ENCODE data around the gene BICD2. TPM values are rescaled to one million over a fixed set of nuclear protein-coding genes. Genes with fewer than 3 reads are reported as not detected.

BICD2 gene
- total and polyA plus RNA-seq, 10 donors: 9.4 to 55.7 (median 35.9) TPM

- 40 to 82% (median 73%) methylated on average over 3 to 8 of the region's 8 CpGs for WGBS, 5 donors
- Histone ChIP-seq H3K36me3 (no peaks in the 10 kb centered on the region), H3K9me3 (peaks cover 0 to 6% (median 2%) of the 10 kb centered on the region in 8 donors), H3K27ac (peak overlapping the region in 2 of 8 donors; percentile 37 to 100), H3K4me3 (no peak overlapping the region), H3K27me3 (replicated peaks in 1 of 7) (no peaks in the 10 kb centered on the region), H3K4me1 (peaks cover 34 to 82% (median 55%) of the 10 kb centered on the region in 6 donors)
- intact Hi-C loops (cut with DNase I; ENCODE audit: low total_unique reads): no loop called here
- TF ChIP-seq POLR2AphosphoS5 (IDR thresholded peaks at IDR 0.05) (peak in 1 of 3 donors; percentile 35), POLR2A (IDR thresholded peaks at IDR 0.05) (no peak)
- peak; percentile 73 for DNase-seq
These were observed 4.6 kb downstream of the BICD2 start for GRCh38 chr9:92760070-92760469.

- peaks cover 0 to 8% (median 2%) of the 10 kb centered on the region in 8 donors for H3K9me3 ChIP-seq
- H3K4me1 ChIP-seq: peaks cover 34 to 89% (median 59%) of the 10 kb centered on the region in 6 donors
- DNase-seq: peak; percentile 52
- TF ChIP-seq CTCF (IDR thresholded peaks at IDR 0.05 in 8 of 11, conservative IDR thresholded peaks at IDR 0.05 in 3 of 11): no peak
- TF ChIP-seq POLR2AphosphoS5 (IDR thresholded peaks at IDR 0.05): no peak
- TF ChIP-seq POLR2A (IDR thresholded peaks at IDR 0.05): no peak
- no peaks in the 10 kb centered on the region for H3K36me3 ChIP-seq
- H3K27me3 ChIP-seq (replicated peaks in 1 of 7): no peaks in the 10 kb centered on the region
- intact Hi-C loops (cut with DNase I; ENCODE audit: low total_unique reads): no loop called here
- 64 to 87% (median 76%) methylated on average over 2 of the region's 2 CpGs for WGBS, 5 donors
- H3K27ac ChIP-seq: peak overlapping the region in 3 of 8 donors; percentile 30 to 100 (median 37)
- H3K4me3 ChIP-seq: no peak overlapping the region
These were observed 5.2 kb downstream of the BICD2 start for GRCh38 chr9:92759446-92759845.

GRCh38 chr9:92756792-92757191 is 7.8 kb downstream of the BICD2 start:
- TF ChIP-seq POLR2A (IDR thresholded peaks at IDR 0.05): no peak
- no peak for TF ChIP-seq POLR2AphosphoS5 (IDR thresholded peaks at IDR 0.05)
- no peak for TF ChIP-seq CTCF (IDR thresholded peaks at IDR 0.05 in 8 of 11, conservative IDR thresholded peaks at IDR 0.05 in 3 of 11)
- Histone ChIP-seq H3K27me3 (replicated peaks in 1 of 7) (no peaks in the 10 kb centered on the region), H3K9me3 (peaks cover 0 to 8% (median 2%) of the 10 kb centered on the region in 8 donors), H3K36me3 (peaks cover 0 to 3% (median 0%) of the 10 kb centered on the region in 6 donors), H3K27ac (no peak overlapping the region), H3K4me1 (peaks cover 23 to 94% (median 65%) of the 10 kb centered on the region in 6 donors), H3K4me3 (no peak overlapping the region)
- 80 to 98% (median 93%) methylated on average over 9 of the region's 9 CpGs for WGBS, 5 donors
- DNase-seq: peak; percentile 29
- intact Hi-C loops (cut with DNase I; ENCODE audit: low total_unique reads): no loop called here

- WGBS, 5 donors: 80 to 91% (median 85%) methylated on average over 11 of the region's 11 CpGs
- H3K4me3 ChIP-seq: no peak overlapping the region
- no peaks in the 10 kb centered on the region for H3K27me3 ChIP-seq (replicated peaks in 1 of 7)
- H3K36me3 ChIP-seq: peaks cover 0 to 3% (median 0%) of the 10 kb centered on the region in 6 donors
- intact Hi-C loops (cut with DNase I; ENCODE audit: low total_unique reads): no loop called here
- H3K4me1 ChIP-seq: peaks cover 9 to 94% (median 60%) of the 10 kb centered on the region in 6 donors
- peak; percentile 49 for DNase-seq
- H3K9me3 ChIP-seq: peaks cover 0 to 8% (median 2%) of the 10 kb centered on the region in 8 donors
- H3K27ac ChIP-seq: peak overlapping the region in 3 of 8 donors; percentile 36 to 63 (median 45)
- no peak for TF ChIP-seq POLR2A (IDR thresholded peaks at IDR 0.05)
- TF ChIP-seq CTCF (IDR thresholded peaks at IDR 0.05 in 8 of 11, conservative IDR thresholded peaks at IDR 0.05 in 3 of 11): no peak
- no peak for TF ChIP-seq POLR2AphosphoS5 (IDR thresholded peaks at IDR 0.05)
These were observed 10.4 kb downstream of the BICD2 start for GRCh38 chr9:92754091-92754745.
